GM10847 (cell line): Measurements from ENCODE around the gene SIGLEC11.

Experiments
- POLR2A ChIP-seq: IDR thresholded peaks from 2 replicates; pipeline ENCODE4 v1.6.1; 2011; ENCODE audit not compliant: insufficient read length; ENCODE audit errors: extremely low read depth

The SIGLEC11 gene

GRCh38 chr19:49957262-49957915 lies 3.6 kb downstream of the SIGLEC11 start:
- no peak for TF ChIP-seq POLR2A

- no peak for TF ChIP-seq POLR2A
These were observed 4.9 kb downstream of the SIGLEC11 start for GRCh38 chr19:49956115-49956495.

- TF ChIP-seq POLR2A = no peak
These were observed 6.0 kb downstream of the SIGLEC11 start for GRCh38 chr19:49954933-49955332.

GRCh38 chr19:49954092-49954829 lies 6.7 kb downstream of the SIGLEC11 start:
- no peak for TF ChIP-seq POLR2A

- TF ChIP-seq POLR2A = no peak
These were observed 7.6 kb downstream of the SIGLEC11 start for GRCh38 chr19:49953416-49953815.

- no peak for TF ChIP-seq POLR2A
These were observed 8.1 kb downstream of the SIGLEC11 start for GRCh38 chr19:49952906-49953305.

- no peak for TF ChIP-seq POLR2A
These were observed 8.5 kb downstream of the SIGLEC11 start for GRCh38 chr19:49952479-49952836.

GRCh38 chr19:49951806-49952478 lies 9.0 kb downstream of the SIGLEC11 start:
- TF ChIP-seq POLR2A = no peak

- TF ChIP-seq POLR2A = no peak
These were observed 9.9 kb downstream of the SIGLEC11 start for GRCh38 chr19:49950956-49951526.

GRCh38 chr19:49950590-49950948 lies 10.4 kb downstream of the SIGLEC11 start:
- TF ChIP-seq POLR2A = no peak

- no peak for TF ChIP-seq POLR2A
These were observed 11.0 kb downstream of the SIGLEC11 start for GRCh38 chr19:49949742-49950589.

- TF ChIP-seq POLR2A = no peak
These were observed 14.6 kb downstream of the SIGLEC11 start for GRCh38 chr19:49946415-49946814.

GRCh38 chr19:49940482-49940791 lies 20.5 kb downstream of the SIGLEC11 start:
- TF ChIP-seq POLR2A = no peak

GRCh38 chr19:49939721-49940481 lies 21.1 kb downstream of the SIGLEC11 start:
- TF ChIP-seq POLR2A = no peak

- TF ChIP-seq POLR2A = no peak
These were observed 22.3 kb downstream of the SIGLEC11 start for GRCh38 chr19:49938662-49939061.
